Thoracic aorta (tissue), 2 donors: ENCODE results near the gene SH3PXD2A. TPM values are rescaled to one million over a fixed set of nuclear protein-coding genes. Genes with fewer than 3 reads are reported as not detected.
A peak's percentile ranks its signal among the peaks of the same experiment; 100 is the strongest.

Experiments
- ATAC-seq: fragments of 150-250 bp; one replicate; pipeline ENCODE4 v1.8.0; 2017; ENCODE audit warnings: low read depth; ENCODE audit not compliant: insufficient number of reproducible peaks, low FRiP score
- DNase-seq: peaks from one replicate; pipeline ENCODE4 v3.0.0-alpha.2; 2020; ENCODE audit warnings: low spot score
- H3K27ac ChIP-seq, 2 donors: fragments of 200-600 bp; sonication (generic); 1 replicate in 1 of 2; 2 replicates in 1 of 2; pipeline ENCODE4 v1.5.1; 2016; ENCODE audit warnings: mild to moderate bottlenecking in 2 of 2, moderate library complexity in 2 of 2
- H3K27me3 ChIP-seq: fragments of 200-600 bp; sonication (generic); replicated peaks from 2 replicates; pipeline ENCODE4 v1.6.0; 2016; ENCODE audit warnings: mild to moderate bottlenecking; ENCODE audit not compliant: insufficient read depth
- H3K36me3 ChIP-seq: fragments of 200-600 bp; sonication (generic); one replicate; pipeline ENCODE4 v1.5.1; 2016
- H3K4me1 ChIP-seq, 2 donors: fragments of 200-600 bp; sonication (generic); 1 replicate in 1 of 2; 2 replicates in 1 of 2; pipeline versions ENCODE4 v1.5.1 to v1.6.0; 2016; ENCODE audit warnings: low read depth in 2 of 2, mild to moderate bottlenecking in 1 of 2; ENCODE audit not compliant: control insufficient read depth in 1 of 2
- H3K4me3 ChIP-seq: fragments of 200-600 bp; sonication (generic); 2 replicates; pipeline ENCODE4 v1.5.1; 2016; ENCODE audit warnings: mild to moderate bottlenecking
- H3K9me3 ChIP-seq: fragments of 200-600 bp; sonication (generic); 2 replicates; pipeline ENCODE4 v1.5.1; 2016
- total RNA-seq, 2 donors: library from RNA; depleted of rRNA; stranded (reverse); fragments of >200 nt; gene quantifications; one replicate each; pipeline versions ENCODE4 v1.1.0 to v1.2.3, GENCODE V29; 2016
- TF ChIP-seq, protein P1 (sequence below): fragments of 200-600 bp; sonication (generic); IDR thresholded peaks from one replicate; pipeline ENCODE4 v1.5.1; 2019; ENCODE audit warnings: antibody characterized with exemption

SH3PXD2A gene
- total RNA-seq, 2 donors from 2014 or later: 28.3 to 51.5 TPM

DNA sequence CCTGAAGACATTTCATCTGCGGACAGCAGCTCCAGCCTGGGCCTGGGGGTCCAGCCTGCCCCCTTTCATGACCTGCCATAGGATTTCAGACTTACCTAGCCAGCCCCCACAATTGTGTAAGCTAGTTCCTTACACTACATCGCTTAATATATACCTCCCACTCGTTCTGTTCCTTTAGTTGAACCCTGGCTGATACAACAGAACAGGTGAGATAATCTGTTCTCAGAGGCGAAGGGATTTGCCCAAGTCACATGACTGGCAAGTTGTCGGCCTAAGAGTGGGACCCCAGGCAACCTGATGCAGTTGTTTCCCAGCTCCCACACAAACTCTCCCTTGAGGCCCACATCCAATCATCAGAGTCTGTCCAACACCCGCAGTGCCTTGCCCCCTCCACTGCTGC, 168.2 kb downstream of the SH3PXD2A start:
- no peaks in the 10 kb centered on the region for H3K36me3 ChIP-seq
- DNase-seq (no peak), ATAC-seq (no peak)
- H3K27me3 ChIP-seq: no peaks in the 10 kb centered on the region
- H3K4me3 ChIP-seq: no peak overlapping the region
- H3K9me3 ChIP-seq: no peaks in the 10 kb centered on the region
- H3K4me1 ChIP-seq: no peaks in the 10 kb centered on the region
- no peak overlapping the region for H3K27ac ChIP-seq
- TF ChIP-seq, protein P1, sequence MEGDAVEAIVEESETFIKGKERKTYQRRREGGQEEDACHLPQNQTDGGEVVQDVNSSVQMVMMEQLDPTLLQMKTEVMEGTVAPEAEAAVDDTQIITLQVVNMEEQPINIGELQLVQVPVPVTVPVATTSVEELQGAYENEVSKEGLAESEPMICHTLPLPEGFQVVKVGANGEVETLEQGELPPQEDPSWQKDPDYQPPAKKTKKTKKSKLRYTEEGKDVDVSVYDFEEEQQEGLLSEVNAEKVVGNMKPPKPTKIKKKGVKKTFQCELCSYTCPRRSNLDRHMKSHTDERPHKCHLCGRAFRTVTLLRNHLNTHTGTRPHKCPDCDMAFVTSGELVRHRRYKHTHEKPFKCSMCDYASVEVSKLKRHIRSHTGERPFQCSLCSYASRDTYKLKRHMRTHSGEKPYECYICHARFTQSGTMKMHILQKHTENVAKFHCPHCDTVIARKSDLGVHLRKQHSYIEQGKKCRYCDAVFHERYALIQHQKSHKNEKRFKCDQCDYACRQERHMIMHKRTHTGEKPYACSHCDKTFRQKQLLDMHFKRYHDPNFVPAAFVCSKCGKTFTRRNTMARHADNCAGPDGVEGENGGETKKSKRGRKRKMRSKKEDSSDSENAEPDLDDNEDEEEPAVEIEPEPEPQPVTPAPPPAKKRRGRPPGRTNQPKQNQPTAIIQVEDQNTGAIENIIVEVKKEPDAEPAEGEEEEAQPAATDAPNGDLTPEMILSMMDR: no peak

DNA sequence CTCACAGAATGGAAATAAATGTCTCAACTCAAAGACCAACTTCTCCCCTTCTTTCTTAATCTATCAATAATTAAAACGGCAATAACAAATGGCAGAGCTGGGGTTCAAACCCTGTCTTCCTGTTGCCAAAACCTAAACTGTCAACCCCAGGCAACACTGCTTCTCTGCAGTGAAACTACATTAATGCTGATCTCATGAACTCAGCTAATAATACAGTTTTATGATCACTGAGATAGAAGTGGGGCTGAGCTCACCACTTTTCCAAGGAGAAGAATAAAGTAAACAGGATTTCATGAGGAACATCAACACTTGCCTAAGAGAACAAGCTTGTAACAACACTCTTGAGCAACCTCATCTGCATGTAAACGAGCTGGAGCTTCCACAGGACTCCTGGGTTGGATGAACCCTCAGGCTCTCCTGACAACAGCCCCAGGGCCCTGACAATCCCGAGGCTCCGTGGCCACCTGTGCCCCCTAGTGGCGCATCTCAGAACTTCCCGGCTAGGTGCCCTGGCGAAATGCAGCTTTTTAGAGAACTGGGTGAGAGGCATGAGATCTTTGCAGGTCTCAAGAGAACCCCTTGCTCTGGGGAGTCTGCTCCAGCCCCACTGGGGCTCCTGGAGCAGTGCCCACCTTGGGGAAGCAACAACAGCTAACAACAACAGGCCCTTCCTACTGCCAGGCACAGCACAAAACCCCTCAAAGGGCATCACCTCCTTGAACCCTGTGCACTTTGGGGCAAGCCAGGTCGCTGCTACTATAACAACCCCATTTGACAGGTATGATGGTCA, 169.3 kb downstream of the SH3PXD2A start:
- peak; percentile 51 for ATAC-seq
- Histone ChIP-seq H3K4me1 (no peaks in the 10 kb centered on the region), H3K27ac (no peak overlapping the region)

DNA sequence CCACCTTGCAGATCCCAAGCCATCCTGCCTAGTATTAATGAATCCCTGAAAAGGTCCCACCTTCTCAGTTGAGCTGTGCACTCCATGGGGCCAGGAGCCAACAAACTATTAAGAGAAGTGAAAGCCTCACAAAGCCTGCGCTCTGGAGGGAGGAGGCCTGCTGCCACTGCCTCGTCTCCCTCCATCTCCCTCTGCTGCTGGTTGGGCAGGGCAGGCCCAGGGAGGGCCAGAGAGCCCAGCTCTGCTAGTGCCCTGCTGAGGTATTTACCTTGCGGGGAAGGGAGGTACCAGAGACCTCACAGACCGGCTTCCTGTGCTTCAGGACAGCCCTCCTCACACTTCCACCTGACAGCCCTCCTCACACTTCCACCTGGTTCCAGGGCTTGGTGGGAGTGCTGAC, 171.5 kb downstream of the SH3PXD2A start:
- no peak overlapping the region for H3K4me3 ChIP-seq

More for the DNA sequence above, 169.3 kb downstream of the SH3PXD2A start:
- DNase-seq: no peak
- Histone ChIP-seq H3K9me3 (no peaks in the 10 kb centered on the region), H3K4me3 (no peak overlapping the region), H3K36me3 (no peaks in the 10 kb centered on the region), H3K27me3 (no peaks in the 10 kb centered on the region)
- TF ChIP-seq, protein P1: peak; percentile 96

DNA sequence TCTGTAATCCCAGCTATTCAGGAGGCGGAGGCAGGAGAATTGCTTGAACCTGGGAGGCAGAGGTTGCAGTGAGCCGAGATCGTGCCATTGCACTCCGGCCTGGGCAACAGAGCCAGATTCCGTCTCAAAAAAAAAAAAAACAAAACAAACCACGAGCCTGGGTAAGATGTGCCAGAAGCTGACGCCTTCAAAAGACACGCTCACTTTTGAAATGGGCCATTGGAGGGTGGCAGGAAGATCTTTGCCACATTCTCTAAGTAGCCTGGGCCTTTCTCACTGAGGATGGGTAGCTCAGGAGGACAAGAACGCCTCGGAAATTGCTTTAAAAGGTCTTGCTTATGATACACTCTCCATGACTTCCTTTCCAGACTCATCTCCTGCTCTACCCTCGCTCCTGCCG, 172.7 kb downstream of the SH3PXD2A start:
- TF ChIP-seq, protein P1: no peak
- ATAC-seq (no peak), DNase-seq (no peak)
- no peak overlapping the region for H3K4me3 ChIP-seq
- no peaks in the 10 kb centered on the region for H3K27me3 ChIP-seq
- no peaks in the 10 kb centered on the region for H3K4me1 ChIP-seq
- no peak overlapping the region for H3K27ac ChIP-seq
- no peaks in the 10 kb centered on the region for H3K9me3 ChIP-seq
- H3K36me3 ChIP-seq: no peaks in the 10 kb centered on the region

More for the DNA sequence above, 171.5 kb downstream of the SH3PXD2A start:
- DNase-seq (no peak), ATAC-seq (no peak)
- H3K4me1 ChIP-seq: no peaks in the 10 kb centered on the region
- no peaks in the 10 kb centered on the region for H3K9me3 ChIP-seq
- H3K36me3 ChIP-seq: no peaks in the 10 kb centered on the region
- no peaks in the 10 kb centered on the region for H3K27me3 ChIP-seq
- TF ChIP-seq, protein P1: no peak
- no peak overlapping the region for H3K27ac ChIP-seq

DNA sequence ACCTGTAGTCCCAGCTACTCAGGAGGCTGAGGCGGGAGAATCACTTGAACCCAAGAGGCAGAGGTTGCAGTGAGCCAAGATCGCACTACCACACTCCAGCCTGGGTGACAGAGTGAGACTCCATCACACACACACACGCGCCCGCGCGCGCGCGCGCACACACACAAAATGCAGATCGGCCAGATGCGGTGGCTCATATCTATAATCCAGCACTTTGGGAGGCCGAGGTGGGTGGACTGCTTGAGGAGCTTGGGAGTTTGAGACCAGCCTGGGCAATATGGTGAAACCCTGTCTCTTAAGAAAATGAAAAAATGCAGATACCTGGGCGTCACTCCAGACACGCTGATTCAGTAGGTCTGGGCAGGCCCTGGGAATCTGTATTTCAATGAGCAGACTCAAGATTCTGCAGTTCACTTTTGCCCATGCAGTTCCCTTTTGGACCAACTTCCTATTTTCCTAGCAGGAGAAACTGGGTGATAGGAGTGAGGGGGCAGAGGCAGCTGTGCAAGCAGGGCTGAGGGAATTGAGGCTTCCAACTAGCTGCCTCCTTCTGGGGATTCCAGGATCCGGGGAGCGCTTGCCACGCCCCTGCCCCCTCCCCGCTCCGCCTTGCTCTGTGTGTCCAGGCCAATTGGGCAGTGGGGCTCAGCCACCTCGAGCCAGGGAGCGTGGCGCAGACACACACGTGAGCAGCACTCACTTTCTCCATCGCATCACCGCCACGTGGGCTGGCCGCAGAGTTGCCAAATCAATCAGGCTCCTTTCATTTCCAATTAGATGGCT, 173.6 kb downstream of the SH3PXD2A start:
- Histone ChIP-seq H3K4me1 (no peaks in the 10 kb centered on the region), H3K27ac (no peak overlapping the region), H3K4me3 (no peak overlapping the region), H3K27me3 (no peaks in the 10 kb centered on the region), H3K9me3 (no peaks in the 10 kb centered on the region), H3K36me3 (no peaks in the 10 kb centered on the region)
- DNase-seq (no peak), ATAC-seq (no peak)
- TF ChIP-seq, protein P1: no peak
